ENCODE results near the gene MCAM.
A peak's percentile ranks its signal among the peaks of the same experiment; 100 is the strongest.

MCAM gene

DNA sequence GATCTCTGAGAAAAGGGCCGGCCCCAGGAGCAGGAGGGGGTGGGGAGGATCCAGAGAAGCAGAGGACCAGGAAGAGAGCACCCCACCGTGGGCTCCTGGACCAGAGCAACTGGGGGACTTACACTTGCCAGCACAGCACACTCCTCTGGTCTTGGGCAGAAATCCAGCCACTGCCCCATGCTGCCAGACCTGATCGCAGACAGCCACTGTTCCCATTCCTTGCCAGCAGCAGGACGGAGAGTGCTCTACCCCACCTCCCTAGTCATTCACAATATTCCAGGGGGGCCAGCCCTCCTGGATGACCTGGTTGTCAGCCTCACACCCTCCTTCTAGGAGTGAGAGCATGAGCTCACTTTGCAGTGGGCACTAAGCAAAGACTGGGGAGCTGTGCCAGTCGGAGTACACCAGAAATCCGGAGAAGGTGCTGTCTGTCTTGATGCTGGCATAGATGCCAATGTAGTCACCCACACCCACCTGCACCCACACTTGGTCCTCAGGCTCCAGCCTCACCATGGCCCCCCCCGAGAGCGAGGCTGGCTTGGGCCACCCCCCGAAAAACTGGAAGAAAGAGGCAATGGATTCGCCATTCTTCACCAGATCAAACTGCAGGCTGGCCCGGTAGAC, 22.1 kb upstream of the MCAM start:
- H3K36me3 ChIP-seq (ENCODE audit: control insufficient read depth, insufficient read depth, low read length) = peaks cover 5% of the 10 kb centered on the region; the same call in 1 of the 2 replicates
- DNase-seq (ENCODE audit: extremely low read depth, insufficient read length) = no peak
- H3K4me3 ChIP-seq (replicated peaks; ENCODE audit: low read depth, low read length) = no peak overlapping the region
- TF ChIP-seq, protein P1, sequence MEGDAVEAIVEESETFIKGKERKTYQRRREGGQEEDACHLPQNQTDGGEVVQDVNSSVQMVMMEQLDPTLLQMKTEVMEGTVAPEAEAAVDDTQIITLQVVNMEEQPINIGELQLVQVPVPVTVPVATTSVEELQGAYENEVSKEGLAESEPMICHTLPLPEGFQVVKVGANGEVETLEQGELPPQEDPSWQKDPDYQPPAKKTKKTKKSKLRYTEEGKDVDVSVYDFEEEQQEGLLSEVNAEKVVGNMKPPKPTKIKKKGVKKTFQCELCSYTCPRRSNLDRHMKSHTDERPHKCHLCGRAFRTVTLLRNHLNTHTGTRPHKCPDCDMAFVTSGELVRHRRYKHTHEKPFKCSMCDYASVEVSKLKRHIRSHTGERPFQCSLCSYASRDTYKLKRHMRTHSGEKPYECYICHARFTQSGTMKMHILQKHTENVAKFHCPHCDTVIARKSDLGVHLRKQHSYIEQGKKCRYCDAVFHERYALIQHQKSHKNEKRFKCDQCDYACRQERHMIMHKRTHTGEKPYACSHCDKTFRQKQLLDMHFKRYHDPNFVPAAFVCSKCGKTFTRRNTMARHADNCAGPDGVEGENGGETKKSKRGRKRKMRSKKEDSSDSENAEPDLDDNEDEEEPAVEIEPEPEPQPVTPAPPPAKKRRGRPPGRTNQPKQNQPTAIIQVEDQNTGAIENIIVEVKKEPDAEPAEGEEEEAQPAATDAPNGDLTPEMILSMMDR (IDR thresholded peaks at IDR 0.05; ENCODE audit: insufficient read depth, low read length, poor library complexity, severe bottlenecking) = no peak
- no peaks in the 10 kb centered on the region; the same call in 1 of the 2 replicates for H3K27me3 ChIP-seq (replicated peaks; ENCODE audit: control insufficient read depth, insufficient read depth, low read length)

DNA sequence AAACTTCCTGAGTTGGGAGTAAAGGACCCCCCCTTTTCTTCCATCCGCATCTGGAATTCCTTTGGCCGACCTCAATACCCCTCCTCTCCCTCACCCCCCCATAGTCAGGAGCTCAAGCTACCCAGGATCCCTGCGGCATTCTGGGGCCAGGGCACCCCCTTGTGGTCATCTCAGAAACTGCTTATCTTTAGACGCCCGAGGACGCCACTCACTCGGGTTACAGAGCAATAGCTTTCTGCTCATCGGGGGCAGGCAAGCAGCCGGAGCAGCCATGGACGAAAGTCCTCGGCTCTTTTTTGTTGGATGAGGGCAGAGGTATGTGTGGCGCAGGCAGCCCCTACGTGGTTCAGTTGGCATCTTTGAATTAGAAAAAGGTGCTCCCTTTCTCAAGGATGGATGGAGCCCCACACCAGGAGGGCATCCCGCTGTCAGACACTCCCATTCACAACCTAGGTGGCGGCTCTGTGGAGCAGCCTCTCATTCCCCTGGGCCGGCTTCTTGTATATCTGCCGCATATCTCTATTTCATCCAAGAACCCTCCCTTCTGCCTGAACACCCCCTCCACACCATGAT, 21.5 kb upstream of the MCAM start:
- Histone ChIP-seq H3K36me3 (ENCODE audit: control insufficient read depth, insufficient read depth, low read length) (peaks cover 5% of the 10 kb centered on the region; the same call in 1 of the 2 replicates), H3K27me3 (replicated peaks; ENCODE audit: control insufficient read depth, insufficient read depth, low read length) (no peaks in the 10 kb centered on the region; the same call in 1 of the 2 replicates), H3K4me3 (replicated peaks; ENCODE audit: low read depth, low read length) (no peak overlapping the region)
- no peak for DNase-seq (ENCODE audit: extremely low read depth, insufficient read length)
- TF ChIP-seq, protein P1 (IDR thresholded peaks at IDR 0.05; ENCODE audit: insufficient read depth, low read length, poor library complexity, severe bottlenecking) = peak; percentile 85

DNA sequence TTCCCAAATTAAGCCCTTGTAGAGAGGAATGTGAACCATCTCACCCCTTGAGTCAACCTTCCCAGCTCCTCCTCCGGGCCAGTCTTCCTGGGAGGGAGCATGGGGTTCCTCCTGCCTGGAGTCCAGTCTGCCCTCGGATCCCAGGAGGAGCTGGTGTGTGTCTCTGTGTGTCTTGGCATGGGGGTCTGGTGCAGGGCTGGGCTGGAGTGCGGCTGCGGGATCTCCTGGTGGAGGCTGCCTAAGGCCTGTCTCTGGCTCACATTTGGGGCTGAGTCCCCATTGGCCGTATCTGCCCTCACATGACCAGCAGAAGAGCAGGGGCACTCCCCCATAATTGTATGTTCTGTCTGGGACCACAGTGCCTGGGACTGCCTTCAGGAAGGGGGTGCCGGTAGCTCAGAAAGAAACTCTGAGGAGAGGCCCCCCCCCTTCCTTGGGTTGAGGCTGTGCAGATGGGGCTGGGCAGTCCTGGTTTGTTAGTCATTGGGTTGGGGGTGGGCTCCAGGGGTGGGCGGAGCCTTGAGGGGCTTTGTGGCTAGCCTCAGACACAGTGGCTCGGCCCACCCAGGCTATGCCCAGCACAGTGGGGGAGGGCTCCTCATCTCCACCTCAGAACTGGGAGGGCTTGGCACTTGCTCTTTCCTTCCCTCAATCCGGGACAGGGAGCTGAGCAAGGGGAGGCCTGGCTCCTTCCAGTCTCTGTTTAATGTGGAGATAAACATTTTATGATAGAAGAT, 20.8 kb upstream of the MCAM start:
- peaks cover 5% of the 10 kb centered on the region; the same call in 1 of the 2 replicates for H3K36me3 ChIP-seq (ENCODE audit: control insufficient read depth, insufficient read depth, low read length)
- H3K4me3 ChIP-seq (replicated peaks; ENCODE audit: low read depth, low read length) = no peak overlapping the region
- DNase-seq (ENCODE audit: extremely low read depth, insufficient read length) = no peak
- TF ChIP-seq, protein P1 (IDR thresholded peaks at IDR 0.05; ENCODE audit: insufficient read depth, low read length, poor library complexity, severe bottlenecking) = no peak
- no peaks in the 10 kb centered on the region; the same call in 1 of the 2 replicates for H3K27me3 ChIP-seq (replicated peaks; ENCODE audit: control insufficient read depth, insufficient read depth, low read length)

DNA sequence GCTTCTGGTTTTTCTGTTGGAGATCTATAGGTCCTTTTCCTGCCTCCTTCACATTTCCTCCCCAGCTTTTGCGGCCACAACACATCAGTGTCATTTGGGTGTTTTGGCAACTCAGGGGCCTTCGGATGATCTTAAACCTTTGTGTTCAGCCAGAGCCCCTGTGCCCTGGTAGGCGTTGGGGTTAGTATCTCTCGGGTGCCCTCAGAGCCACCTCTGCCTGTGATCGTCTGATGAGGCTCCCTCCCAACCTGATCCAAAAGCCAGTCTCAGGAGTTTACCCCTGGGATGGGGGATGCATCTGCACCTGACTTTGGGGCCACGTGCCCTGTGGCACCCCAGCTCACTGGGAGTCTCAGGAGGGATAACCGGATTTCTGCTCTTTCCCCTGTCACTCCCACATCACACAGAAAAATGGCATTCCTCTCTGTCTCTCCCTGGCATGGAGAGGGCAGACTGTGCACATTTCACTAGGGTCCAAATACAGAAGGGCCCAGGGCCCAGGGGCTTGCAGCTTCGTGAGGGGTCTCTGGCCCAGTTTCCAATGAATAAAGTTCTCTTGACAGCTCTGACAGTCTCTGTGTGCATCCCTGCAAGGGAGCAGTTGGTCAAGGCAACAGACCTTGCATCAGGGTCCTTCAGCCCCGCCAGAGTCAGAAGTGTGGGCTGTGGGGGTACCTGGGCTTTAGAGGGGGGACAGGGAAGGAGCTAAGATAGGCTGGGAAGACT, 20.0 kb upstream of the MCAM start:
- H3K27me3 ChIP-seq (replicated peaks; ENCODE audit: control insufficient read depth, insufficient read depth, low read length) = no peaks in the 10 kb centered on the region; the same call in 1 of the 2 replicates
- TF ChIP-seq, protein P1 (IDR thresholded peaks at IDR 0.05; ENCODE audit: insufficient read depth, low read length, poor library complexity, severe bottlenecking) = no peak
- DNase-seq (ENCODE audit: extremely low read depth, insufficient read length) = no peak
- H3K4me3 ChIP-seq (replicated peaks; ENCODE audit: low read depth, low read length) = no peak overlapping the region
- peaks cover 5% of the 10 kb centered on the region; the same call in 1 of the 2 replicates for H3K36me3 ChIP-seq (ENCODE audit: control insufficient read depth, insufficient read depth, low read length)

DNA sequence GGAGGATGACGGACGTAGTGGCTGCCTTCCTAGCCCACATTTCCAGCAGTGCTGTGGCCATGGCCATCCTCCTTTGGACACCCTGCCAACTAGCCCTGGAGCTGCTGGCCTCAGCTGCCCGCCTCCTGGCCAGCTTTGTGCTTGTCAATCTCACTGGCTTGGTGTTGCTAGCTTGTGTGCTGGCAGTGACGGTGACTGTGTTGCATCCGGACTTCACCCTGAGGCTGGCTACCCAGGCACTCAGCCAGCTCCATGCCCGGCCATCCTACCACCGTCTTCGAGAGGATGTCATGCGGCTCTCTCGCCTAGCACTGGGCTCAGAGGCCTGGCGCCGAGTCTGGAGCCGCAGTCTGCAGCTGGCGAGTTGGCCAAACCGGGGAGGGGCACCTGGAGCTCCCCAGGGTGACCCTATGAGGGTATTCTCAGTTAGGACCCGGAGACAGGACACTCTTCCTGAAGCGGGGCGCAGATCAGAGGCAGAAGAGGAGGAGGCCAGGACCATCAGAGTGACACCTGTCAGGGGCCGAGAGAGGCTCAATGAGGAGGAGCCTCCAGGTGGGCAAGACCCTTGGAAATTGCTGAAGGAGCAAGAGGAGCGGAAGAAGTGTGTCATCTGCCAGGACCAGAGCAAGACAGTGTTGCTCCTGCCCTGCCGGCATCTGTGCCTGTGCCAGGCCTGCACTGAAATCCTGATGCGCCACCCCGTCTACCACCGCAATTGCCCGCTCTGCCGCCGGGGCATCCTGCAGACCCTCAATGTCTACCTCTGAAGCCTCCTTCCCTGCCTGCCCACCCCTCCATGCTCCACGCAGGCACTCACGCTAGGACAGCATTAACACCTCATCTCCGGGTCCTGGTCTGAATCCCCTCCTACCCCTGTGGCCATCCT, 19.0 kb upstream of the MCAM start:
- TF ChIP-seq, protein P1 (IDR thresholded peaks at IDR 0.05; ENCODE audit: insufficient read depth, low read length, poor library complexity, severe bottlenecking) = no peak
- peak overlapping the region; percentile 75 for H3K4me3 ChIP-seq (replicated peaks; ENCODE audit: low read depth, low read length)
- no peak for DNase-seq (ENCODE audit: extremely low read depth, insufficient read length)

More for the DNA sequence above, 19.0 kb upstream of the MCAM start:
- no peaks in the 10 kb centered on the region; the same call in 1 of the 2 replicates for H3K27me3 ChIP-seq (replicated peaks; ENCODE audit: control insufficient read depth, insufficient read depth, low read length)
- H3K36me3 ChIP-seq (ENCODE audit: control insufficient read depth, insufficient read depth, low read length) = peaks cover 5% of the 10 kb centered on the region; the same call in 1 of the 2 replicates
